Kidney epithelial cell (primary cell): ENCODE data around the gene DENND11. TPM values are rescaled to one million over a fixed set of nuclear protein-coding genes. Genes with fewer than 3 reads are reported as not detected.
"Not testable (repeated sequence)": the region's sequence is repeated elsewhere in the genome, so short reads cannot be mapped to it uniquely, and the experiment has no call there.

Experiments used
- DNase-seq: peaks from one replicate; pipeline ENCODE4 v3.0.0-alpha.2; 2010; ENCODE audit warnings: low read depth
- H3K27me3 ChIP-seq: 2 replicates; pipeline ENCODE4 v1.6.0; 2011; ENCODE audit warnings: low read length; ENCODE audit not compliant: control insufficient read depth, insufficient read depth
- H3K36me3 ChIP-seq: 2 replicates; pipeline ENCODE4 v1.5.1; 2011; ENCODE audit warnings: low read length; ENCODE audit not compliant: control insufficient read depth, insufficient read depth
- H3K4me3 ChIP-seq: 2 replicates; pipeline ENCODE4 v1.5.1; 2011; ENCODE audit warnings: low read depth, mild to moderate bottlenecking, control low read depth, low read length
- total RNA-seq: library from RNA; depleted of rRNA; stranded (reverse); fragments of >200 nt; gene quantifications from 2 replicates; pipeline ENCODE4 v1.2.3, GENCODE V29; 2015
- TF ChIP-seq, protein P1 (sequence below): IDR thresholded peaks from 2 replicates; pipeline ENCODE4 v1.5.1; 2011; ENCODE audit warnings: mild to moderate bottlenecking, moderate library complexity, low read length, control low read depth, inconsistent platforms; ENCODE audit not compliant: insufficient read depth, poor library complexity, severe bottlenecking

DENND11 gene
- total RNA-seq, 1 donor from 2014 or later: 17.0 TPM

DNA sequence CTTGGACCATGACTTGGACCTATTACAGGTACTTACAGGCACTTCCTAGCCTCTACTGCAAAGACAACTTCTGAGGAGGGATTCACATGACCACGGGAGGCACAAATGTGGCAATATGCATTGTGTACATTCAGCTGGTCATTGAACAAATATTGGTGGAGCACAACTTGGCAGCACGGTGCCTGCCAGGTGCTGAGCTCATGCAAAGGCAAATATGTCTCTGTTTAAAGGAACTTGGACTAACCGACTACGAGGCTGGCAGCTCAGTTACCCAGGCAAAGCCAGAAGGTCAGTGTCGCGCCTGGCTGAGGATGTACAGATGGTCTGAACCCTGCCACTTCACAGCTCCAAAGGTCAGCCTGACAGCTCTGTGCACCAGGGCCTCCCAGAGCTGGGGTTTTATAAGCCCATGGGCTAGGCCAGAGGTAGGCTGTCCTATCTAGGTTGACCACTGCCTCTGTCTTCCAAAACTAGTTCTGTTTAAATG is 6.1 kb downstream of the DENND11 start:
- TF ChIP-seq, protein P1, sequence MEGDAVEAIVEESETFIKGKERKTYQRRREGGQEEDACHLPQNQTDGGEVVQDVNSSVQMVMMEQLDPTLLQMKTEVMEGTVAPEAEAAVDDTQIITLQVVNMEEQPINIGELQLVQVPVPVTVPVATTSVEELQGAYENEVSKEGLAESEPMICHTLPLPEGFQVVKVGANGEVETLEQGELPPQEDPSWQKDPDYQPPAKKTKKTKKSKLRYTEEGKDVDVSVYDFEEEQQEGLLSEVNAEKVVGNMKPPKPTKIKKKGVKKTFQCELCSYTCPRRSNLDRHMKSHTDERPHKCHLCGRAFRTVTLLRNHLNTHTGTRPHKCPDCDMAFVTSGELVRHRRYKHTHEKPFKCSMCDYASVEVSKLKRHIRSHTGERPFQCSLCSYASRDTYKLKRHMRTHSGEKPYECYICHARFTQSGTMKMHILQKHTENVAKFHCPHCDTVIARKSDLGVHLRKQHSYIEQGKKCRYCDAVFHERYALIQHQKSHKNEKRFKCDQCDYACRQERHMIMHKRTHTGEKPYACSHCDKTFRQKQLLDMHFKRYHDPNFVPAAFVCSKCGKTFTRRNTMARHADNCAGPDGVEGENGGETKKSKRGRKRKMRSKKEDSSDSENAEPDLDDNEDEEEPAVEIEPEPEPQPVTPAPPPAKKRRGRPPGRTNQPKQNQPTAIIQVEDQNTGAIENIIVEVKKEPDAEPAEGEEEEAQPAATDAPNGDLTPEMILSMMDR: no peak
- no peaks in the 10 kb centered on the region for H3K27me3 ChIP-seq
- DNase-seq: no peak
- no peak overlapping the region for H3K4me3 ChIP-seq
- H3K36me3 ChIP-seq: no peaks in the 10 kb centered on the region

DNA sequence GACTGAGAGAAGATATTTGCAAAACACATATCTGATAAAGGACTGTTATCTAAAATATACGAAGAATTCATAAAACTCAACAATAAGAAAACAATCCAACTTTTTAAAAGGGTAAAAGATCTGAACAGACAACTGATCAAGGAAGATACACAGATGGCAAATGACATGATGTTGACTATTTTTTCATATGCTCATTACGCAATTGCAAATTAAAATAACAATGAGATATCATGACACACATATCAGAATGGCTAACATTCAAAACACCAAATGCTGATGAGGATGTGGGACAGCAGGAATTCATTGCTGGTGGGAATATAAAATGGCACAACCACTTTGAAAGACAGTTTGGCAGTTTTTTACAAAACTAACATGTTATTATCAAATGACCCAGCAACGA is 8.9 kb downstream of the DENND11 start:
- H3K4me3 ChIP-seq: no peak overlapping the region
- TF ChIP-seq, protein P1: no peak
- H3K36me3 ChIP-seq: no peaks in the 10 kb centered on the region
- H3K27me3 ChIP-seq: no peaks in the 10 kb centered on the region
- no peak for DNase-seq

DNA sequence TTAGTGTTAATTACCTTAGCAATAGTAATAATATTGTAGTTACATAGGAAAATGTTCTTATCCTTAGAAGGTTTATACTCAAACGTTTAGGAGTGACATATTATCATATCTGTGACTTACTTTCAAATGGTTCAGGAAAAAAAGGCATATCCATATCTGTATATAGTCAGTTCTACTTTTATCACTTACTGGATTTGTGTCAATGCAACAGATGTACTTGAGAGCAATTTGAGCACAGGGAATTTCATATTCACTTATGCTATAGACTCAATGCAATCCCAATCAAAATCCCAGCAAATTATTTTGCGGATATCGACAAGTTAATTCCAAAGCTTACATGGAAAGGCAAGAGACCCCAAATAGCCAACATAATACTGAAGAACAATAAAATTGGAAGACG is 10.0 kb downstream of the DENND11 start:
- Histone ChIP-seq H3K4me3 (no peak overlapping the region), H3K36me3 (no peaks in the 10 kb centered on the region), H3K27me3 (no peaks in the 10 kb centered on the region)
- TF ChIP-seq, protein P1: no peak
- no peak for DNase-seq

DNA sequence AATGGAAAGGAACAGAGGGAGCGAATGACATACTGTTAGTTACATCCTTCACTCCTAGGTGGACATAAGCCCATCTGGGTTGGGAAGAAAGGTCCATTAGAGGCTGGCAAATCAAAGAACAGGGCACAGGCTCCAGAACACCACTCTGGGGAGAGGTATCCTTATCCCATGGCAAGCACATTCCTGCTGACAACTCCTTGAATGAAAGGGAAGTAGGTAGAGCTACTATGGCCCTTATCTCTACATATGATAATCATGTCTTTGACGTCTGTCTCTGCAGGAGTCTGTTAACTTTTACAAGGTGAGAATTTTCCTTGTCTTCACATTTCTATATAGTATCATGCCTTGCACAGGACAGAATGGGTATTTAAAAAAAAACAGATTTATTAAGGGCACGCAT is 10.4 kb downstream of the DENND11 start:
- no peaks in the 10 kb centered on the region for H3K36me3 ChIP-seq
- H3K4me3 ChIP-seq: no peak overlapping the region
- no peaks in the 10 kb centered on the region for H3K27me3 ChIP-seq
- TF ChIP-seq, protein P1: no peak
- DNase-seq: no peak

DNA sequence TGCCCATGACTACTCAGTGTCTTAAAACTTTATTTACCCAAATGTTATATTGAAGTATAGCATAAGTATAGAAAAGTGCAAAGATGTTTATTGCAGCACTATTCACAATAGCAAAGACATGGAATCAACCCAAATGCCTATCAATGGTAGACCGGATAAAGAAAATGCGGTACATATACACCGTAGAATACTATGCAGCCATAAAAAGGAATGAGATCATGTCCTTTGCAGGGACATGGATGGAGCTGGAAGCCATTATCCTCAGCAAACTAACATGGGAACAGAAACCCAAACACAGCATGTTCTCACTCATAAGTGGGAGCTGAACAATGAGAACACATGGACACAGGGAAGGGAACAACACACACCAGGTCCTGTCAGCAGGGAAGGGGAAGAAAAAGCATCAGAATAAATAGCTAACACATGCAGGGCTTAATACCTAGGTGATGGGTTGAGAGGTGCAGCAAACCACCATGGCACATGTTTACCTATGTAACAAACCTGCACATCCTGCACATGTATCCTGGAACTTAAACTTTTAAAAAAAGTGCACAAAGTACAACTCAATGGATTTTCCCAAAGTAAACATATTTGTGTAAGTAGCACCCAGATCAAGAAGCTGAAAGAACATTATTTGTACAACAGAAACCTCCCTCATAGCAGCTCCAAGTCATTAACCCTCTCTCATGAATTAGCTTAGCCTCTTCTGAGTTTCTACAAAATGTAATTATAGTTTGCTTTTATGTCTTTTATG is 12.7 kb downstream of the DENND11 start:
- H3K4me3 ChIP-seq, H3K36me3 ChIP-seq, H3K27me3 ChIP-seq, DNase-seq: not testable (repeated sequence)

DNA sequence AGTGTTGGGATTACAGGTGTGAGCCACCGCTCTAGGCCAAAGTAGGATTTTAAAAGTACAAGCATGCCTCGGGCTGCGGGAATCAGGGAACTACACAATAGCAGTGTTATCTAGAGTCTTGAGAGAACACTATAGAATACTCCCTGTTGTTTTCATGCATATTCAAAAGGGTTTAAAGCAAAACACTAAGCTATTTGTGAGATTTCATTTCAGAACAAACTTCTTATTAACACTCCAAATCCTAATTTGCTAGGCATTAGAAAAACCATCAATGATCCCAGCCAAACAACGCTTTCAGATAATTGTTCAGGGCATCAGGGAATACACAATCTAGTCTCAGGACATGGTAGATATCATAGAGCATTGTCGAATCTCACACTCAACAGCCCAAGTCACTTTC is 13.9 kb downstream of the DENND11 start:
- H3K27me3 ChIP-seq: no peaks in the 10 kb centered on the region
- no peaks in the 10 kb centered on the region for H3K36me3 ChIP-seq
- no peak overlapping the region for H3K4me3 ChIP-seq
- TF ChIP-seq, protein P1: no peak
- no peak for DNase-seq
